ENCODE measurements around the gene MFSD6. TPM values are rescaled to one million over a fixed set of nuclear protein-coding genes. Genes with fewer than 3 reads are reported as not detected.

MFSD6 gene
- total RNA-seq, 4 donors from 2014 or later = 24.2 to 47.5 (median 42.0) TPM

DNA sequence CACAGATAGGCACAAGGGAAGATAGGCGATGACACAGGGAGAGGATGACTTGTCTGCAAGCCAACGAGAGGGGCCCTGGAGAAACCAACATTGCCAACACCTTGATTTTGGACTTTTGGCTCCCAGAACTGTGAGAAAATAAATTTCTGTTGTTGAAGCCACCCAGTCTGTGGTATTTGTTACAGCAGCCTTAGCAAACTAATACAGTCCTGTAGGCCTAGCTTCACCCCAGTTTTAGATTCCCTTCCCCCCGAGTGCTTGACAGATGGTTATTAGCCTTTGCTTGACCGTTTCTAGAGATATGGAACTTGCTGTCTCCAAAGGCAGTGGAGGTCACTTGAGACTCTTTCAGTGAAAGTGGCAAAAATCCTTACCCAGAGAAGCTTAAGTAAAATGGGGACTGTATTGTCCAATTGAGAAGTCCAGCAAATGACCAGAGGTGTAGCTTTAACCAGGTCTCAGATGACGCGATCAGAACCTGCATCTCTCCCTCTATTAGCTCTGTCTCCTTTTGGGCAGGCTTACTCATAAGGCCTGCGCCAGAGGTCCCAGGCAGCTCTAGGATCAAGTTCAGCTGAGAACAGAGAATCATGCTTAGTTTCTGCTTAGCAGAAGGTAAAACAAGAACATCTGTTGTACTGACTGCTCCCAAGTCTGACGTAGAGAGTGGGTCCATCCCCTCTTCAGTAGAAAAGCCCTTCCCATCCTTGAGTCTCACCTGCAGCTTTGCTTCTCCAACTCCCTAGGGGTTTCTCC is 50.4 kb downstream of the MFSD6 start:
- TF ChIP-seq, protein P1, sequence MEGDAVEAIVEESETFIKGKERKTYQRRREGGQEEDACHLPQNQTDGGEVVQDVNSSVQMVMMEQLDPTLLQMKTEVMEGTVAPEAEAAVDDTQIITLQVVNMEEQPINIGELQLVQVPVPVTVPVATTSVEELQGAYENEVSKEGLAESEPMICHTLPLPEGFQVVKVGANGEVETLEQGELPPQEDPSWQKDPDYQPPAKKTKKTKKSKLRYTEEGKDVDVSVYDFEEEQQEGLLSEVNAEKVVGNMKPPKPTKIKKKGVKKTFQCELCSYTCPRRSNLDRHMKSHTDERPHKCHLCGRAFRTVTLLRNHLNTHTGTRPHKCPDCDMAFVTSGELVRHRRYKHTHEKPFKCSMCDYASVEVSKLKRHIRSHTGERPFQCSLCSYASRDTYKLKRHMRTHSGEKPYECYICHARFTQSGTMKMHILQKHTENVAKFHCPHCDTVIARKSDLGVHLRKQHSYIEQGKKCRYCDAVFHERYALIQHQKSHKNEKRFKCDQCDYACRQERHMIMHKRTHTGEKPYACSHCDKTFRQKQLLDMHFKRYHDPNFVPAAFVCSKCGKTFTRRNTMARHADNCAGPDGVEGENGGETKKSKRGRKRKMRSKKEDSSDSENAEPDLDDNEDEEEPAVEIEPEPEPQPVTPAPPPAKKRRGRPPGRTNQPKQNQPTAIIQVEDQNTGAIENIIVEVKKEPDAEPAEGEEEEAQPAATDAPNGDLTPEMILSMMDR (IDR thresholded peaks at IDR 0.05; ENCODE audit: low read depth) = no peak

DNA sequence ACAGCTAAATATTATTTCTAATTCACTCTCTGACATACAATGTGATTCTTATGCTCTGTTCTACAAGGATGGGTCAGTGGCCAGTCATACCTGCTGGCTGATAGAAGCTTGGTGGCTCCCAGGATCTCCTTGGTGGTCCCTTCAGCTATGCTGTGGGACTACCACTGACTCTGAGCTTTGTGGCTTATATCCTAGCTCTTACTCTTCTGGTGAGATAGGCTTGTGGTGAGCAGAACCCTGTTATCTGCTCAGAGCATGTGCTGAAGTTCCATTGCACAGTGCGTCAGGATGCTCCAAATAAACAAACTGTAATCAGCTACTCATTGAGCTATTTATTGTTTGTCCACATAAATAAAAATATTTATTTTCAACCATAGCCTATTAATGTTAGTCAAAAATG is 51.7 kb downstream of the MFSD6 start:
- TF ChIP-seq, protein P1 (IDR thresholded peaks at IDR 0.05; ENCODE audit: low read depth) = no peak

DNA sequence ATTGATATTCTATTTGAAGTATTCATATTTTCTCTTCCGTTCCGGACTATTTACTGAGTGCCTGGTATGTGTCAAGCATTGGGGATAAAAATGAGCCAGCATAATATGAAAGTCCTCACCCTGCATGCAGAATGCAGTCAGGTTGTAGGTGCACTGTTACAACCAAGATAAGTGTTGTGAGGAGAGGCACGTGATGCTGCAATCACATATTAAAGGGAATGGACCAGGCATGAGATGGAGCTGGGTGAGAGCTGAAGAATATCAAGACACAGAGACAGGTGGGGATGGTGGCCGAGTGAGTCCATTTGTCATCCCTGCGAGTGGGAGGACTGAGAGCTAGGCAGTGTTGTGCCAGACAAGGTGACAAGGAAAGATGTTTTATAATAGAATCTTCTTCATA is 52.3 kb downstream of the MFSD6 start:
- TF ChIP-seq, protein P1 (IDR thresholded peaks at IDR 0.05; ENCODE audit: low read depth) = no peak

DNA sequence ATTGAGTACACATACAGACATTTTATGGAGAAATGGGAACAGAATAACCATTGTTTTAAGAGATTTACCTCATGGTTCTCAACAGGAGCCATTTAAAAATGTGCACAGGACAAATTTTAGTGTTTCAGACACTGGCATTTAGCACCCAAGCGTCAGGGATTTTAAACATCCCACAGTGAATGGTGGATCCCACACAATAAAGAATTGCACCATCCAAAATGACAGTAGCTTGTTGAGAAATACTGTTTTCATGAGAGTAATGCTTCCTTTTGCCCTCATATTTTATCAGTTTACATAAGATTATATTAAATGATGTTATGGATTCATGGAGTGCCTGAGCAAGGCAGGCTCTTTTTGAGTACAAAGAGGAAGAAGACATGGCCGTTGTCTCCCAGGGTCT is 54.0 kb downstream of the MFSD6 start:
- TF ChIP-seq, protein P1 (IDR thresholded peaks at IDR 0.05; ENCODE audit: low read depth) = no peak

DNA sequence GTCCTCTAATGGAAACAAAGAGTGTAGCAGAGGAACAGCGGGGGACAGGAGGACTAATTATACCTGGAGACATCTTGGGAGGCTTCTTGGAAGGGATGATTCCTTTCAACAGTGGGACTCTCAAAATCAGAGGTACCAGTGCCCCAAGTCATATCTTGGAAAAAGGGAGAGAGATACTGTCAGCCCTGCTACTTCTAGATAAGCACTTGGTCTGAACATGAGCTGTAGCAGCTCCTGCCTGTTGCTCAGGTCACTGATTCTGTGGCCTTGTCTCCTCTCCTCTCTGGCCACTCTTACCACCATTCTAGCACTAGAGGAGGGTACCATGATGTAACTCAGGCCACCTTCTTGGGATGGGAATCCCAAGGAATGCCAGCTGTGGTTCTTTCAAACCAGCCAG is 54.5 kb downstream of the MFSD6 start:
- TF ChIP-seq, protein P1 (IDR thresholded peaks at IDR 0.05; ENCODE audit: low read depth) = no peak

DNA sequence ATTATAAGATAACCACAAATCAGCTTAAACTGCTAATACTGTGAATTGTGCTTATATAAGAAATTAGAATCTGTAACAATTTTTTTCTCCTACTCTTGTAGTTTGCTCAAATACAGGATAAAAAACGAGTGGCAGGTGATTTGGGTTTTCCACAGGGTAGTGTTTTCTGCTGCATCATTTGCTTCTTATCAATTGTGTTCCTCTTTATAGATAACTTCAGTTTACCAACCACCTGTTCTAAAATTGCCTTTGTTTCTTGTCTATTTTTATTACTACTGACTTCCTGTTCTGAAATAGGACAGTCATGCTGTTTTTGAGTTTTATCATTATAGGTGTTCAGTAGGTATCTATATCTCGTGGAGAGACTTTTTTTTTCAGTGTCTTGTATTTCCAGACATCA is 56.9 kb downstream of the MFSD6 start:
- TF ChIP-seq, protein P1 (IDR thresholded peaks at IDR 0.05; ENCODE audit: low read depth) = no peak

DNA sequence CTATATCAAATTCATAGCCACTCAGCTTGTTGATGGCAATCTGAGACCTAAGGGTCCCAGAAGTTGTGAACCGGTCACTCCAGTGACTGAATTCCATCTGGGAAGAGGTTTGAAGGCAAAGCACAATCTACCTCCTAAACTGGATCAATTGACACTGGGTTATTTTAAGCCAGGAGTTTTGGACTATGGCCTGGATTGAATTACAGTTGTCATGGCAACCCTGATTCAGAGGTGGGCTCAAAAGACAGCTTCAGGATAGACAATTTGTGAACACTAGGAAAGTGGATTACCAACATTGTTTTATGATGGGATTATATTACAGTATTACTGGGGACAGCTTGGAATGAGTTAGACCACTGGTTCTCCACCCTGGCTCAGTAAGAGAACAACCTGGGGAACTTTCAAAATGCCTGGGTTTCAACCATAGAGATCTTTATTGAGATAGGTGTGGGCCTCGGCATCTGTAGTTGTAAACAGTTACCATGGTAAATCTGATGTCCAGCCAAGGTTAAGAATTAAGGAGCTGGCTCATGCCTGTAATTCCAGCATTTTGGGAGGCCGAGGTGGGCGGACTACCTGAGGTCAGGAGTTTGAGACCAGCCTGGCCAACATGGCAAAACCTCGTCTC is 58.8 kb downstream of the MFSD6 start:
- TF ChIP-seq, protein P1 (IDR thresholded peaks at IDR 0.05; ENCODE audit: low read depth) = no peak

All from subcutaneous adipose tissue (tissue), 4 donors.